ENCODE measurements around the gene GPR82. TPM values are rescaled to one million over a fixed set of nuclear protein-coding genes. Genes with fewer than 3 reads are reported as not detected.
A peak's percentile ranks its signal among the peaks of the same experiment; 100 is the strongest.

The GPR82 gene
- polyA plus RNA-seq, 3 donors, result 0.40 to 2.0 (median 0.67) TPM

DNA sequence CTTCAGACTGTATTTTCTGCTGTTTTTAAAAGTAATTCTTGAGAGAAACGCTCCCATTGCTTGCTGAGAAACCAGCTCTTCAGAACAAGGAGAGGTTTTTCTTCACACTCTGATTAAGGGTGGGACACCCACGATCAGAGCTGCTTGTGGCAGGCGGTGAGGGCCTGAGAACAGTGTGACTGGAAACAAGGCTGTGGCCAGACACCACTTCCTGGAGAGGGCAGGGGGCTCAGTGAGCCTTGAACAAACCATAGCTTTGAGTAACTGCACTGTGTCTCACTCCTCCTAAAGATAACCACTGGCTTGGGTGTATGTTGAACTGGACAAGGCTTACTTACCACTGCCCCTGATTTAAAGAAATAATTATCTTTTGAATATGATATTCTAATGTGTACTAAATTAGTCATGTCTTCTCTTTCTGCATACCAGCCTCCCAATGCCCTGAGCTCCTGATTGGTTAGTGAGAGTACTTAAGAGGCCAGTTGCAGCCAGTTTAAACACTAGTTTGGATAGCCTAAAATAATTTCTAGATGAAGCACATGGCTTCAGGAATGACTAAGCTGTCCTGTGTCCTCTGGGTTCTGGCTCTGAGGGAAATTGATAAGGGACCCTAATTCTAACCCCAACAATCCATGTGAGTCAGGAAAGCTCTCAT lies 3.7 kb upstream of the GPR82 start:
- peaks cover 42 to 55% of the 10 kb centered on the region in 2 donors for H3K4me1 ChIP-seq (ENCODE audit: control insufficient read depth in 1 of 2, insufficient read depth in 2 of 2, low read length in 2 of 2)
- intact Hi-C loops (cut with micrococcal nuclease), result no loop called here
- TF ChIP-seq CTCF (IDR thresholded peaks at IDR 0.05), result no peak
- no peak overlapping the region for H2AFZ ChIP-seq (ENCODE audit: insufficient read depth, low read depth, low read length, poor library complexity, severe bottlenecking)
- H3K36me3 Mint-ChIP-seq, result peaks cover 6 to 10% of the 10 kb centered on the region in 2 donors
- 0% methylated on average over 1 of the region's 3 CpGs for WGBS (ENCODE audit: insufficient coverage)
- no peak for DNase-seq
- no peak overlapping the region for H3K9ac ChIP-seq (ENCODE audit: insufficient read depth, low read length, poor library complexity, severe bottlenecking)
- H3K9me3 Mint-ChIP-seq, result peaks cover 11 to 33% (median 29%) of the 10 kb centered on the region in 7 donors
- peaks cover 26 to 31% of the 10 kb centered on the region in 2 donors for H3K9me3 ChIP-seq (replicated peaks in 1 of 2; ENCODE audit: control insufficient read depth in 1 of 2, insufficient read depth in 1 of 2, low read length in 2 of 2)
- H3K4me2 ChIP-seq (replicated peaks; ENCODE audit: extremely low read depth, low read length, poor library complexity, severe bottlenecking), result no peak overlapping the region
- H3K4me3 ChIP-seq (replicated peaks in 1 of 3; ENCODE audit: low read depth in 2 of 3, low read length in 3 of 3), result peak overlapping the region in 1 of 3 experiments; percentile 15
- H3K4me3 Mint-ChIP-seq, result no peak overlapping the region
- no peaks in the 10 kb centered on the region for H3K36me3 ChIP-seq (replicated peaks in 1 of 2; ENCODE audit: control insufficient read depth in 1 of 2, insufficient read depth in 2 of 2, low read length in 2 of 2)
- H3K27me3 ChIP-seq (ENCODE audit: control insufficient read depth in 2 of 2, insufficient read depth in 2 of 2, low read length in 2 of 2), result peaks cover 0 to 6% of the 10 kb centered on the region in 2 donors
- H4K20me1 ChIP-seq (ENCODE audit: insufficient read depth, low read length), result no peaks in the 10 kb centered on the region
- H3K4me1 Mint-ChIP-seq, result peaks cover 53% of the 10 kb centered on the region
- peak overlapping the region; percentile 39 to 47 for H3K27ac ChIP-seq (ENCODE audit: low read depth in 1 of 2, low read length in 2 of 2)
- H3K27me3 Mint-ChIP-seq (ENCODE audit: low read depth in 3 of 3), result peaks cover 0 to 1% (median 0%) of the 10 kb centered on the region in 3 donors
- H3K27ac Mint-ChIP-seq, result peak overlapping the region in 3 of 7 donors; percentile 46 to 61 (median 60)
- no peaks in the 10 kb centered on the region for H3K79me2 ChIP-seq (ENCODE audit: insufficient read depth, low read length)

- H3K27me3 Mint-ChIP-seq (ENCODE audit: low read depth in 3 of 3), result peaks cover 0 to 1% (median 1%) of the 10 kb centered on the region in 3 donors
- no peak for TF ChIP-seq CTCF (IDR thresholded peaks at IDR 0.05)
- WGBS (ENCODE audit: insufficient coverage), result no CpG with 5 or more reads among the region's 1 CpG
- no peak overlapping the region for H3K27ac ChIP-seq (ENCODE audit: low read depth in 1 of 2, low read length in 2 of 2)
- H4K20me1 ChIP-seq (ENCODE audit: insufficient read depth, low read length), result no peaks in the 10 kb centered on the region
- H3K27me3 ChIP-seq (ENCODE audit: control insufficient read depth in 2 of 2, insufficient read depth in 2 of 2, low read length in 2 of 2), result peaks cover 0 to 6% of the 10 kb centered on the region in 2 donors
- H3K9ac ChIP-seq (ENCODE audit: insufficient read depth, low read length, poor library complexity, severe bottlenecking), result no peak overlapping the region
- H3K9me3 ChIP-seq (replicated peaks in 1 of 2; ENCODE audit: control insufficient read depth in 1 of 2, insufficient read depth in 1 of 2, low read length in 2 of 2), result peaks cover 26% of the 10 kb centered on the region in 2 donors
- H3K4me3 Mint-ChIP-seq, result no peak overlapping the region
- no peak overlapping the region for H3K4me3 ChIP-seq (replicated peaks in 1 of 3; ENCODE audit: low read depth in 2 of 3, low read length in 3 of 3)
- H3K4me1 ChIP-seq (ENCODE audit: control insufficient read depth in 1 of 2, insufficient read depth in 2 of 2, low read length in 2 of 2), result peaks cover 38 to 51% of the 10 kb centered on the region in 2 donors
- no peak overlapping the region for H3K4me2 ChIP-seq (replicated peaks; ENCODE audit: extremely low read depth, low read length, poor library complexity, severe bottlenecking)
- no peaks in the 10 kb centered on the region for H3K36me3 ChIP-seq (replicated peaks in 1 of 2; ENCODE audit: control insufficient read depth in 1 of 2, insufficient read depth in 2 of 2, low read length in 2 of 2)
- DNase-seq, result no peak
- no peak overlapping the region for H3K27ac Mint-ChIP-seq
- H3K9me3 Mint-ChIP-seq, result peaks cover 11 to 33% (median 26%) of the 10 kb centered on the region in 7 donors
- intact Hi-C loops (cut with micrococcal nuclease), result no loop called here
- no peaks in the 10 kb centered on the region for H3K79me2 ChIP-seq (ENCODE audit: insufficient read depth, low read length)
- H3K4me1 Mint-ChIP-seq, result peaks cover 51% of the 10 kb centered on the region
- peaks cover 6 to 10% of the 10 kb centered on the region in 2 donors for H3K36me3 Mint-ChIP-seq
- no peak overlapping the region for H2AFZ ChIP-seq (ENCODE audit: insufficient read depth, low read depth, low read length, poor library complexity, severe bottlenecking)
Observed at GRCh38 chrX:41721590-41721989, 2.4 kb upstream of the GPR82 start.

Data from CD14-positive monocyte (primary cell).